HepG2 (cell line): ENCODE results near the gene H2AZ1. TPM values are rescaled to one million over a fixed set of nuclear protein-coding genes. Genes with fewer than 3 reads are reported as not detected.
A peak's percentile ranks its signal among the peaks of the same experiment; 100 is the strongest.

Source experiments
- ATF7 ChIP-seq, 2 experiments: fragments of 450-650 bp in 1 of 2; sonication (generic) in 1 of 2; formaldehyde crosslinking in 1 of 2; IDR thresholded peaks; 2 replicates each; pipeline versions ENCODE4 v1.4.0 to v1.6.1; 2016 to 2020; ENCODE audit warnings: antibody characterized with exemption in 1 of 2, mild to moderate bottlenecking in 1 of 2, missing genetic modification reagents in 1 of 2
- DMAP1 ChIP-seq: IDR thresholded peaks from 2 replicates; pipeline ENCODE4 v1.6.1; 2016
- GMEB1 ChIP-seq: sonication (generic); formaldehyde crosslinking; IDR thresholded peaks from 2 replicates; pipeline ENCODE4 v1.5.1; 2020; ENCODE audit warnings: missing genetic modification reagents, mild to moderate bottlenecking, borderline replicate concordance
- NFRKB ChIP-seq: fragments of 450-650 bp; IDR thresholded peaks from 2 replicates; pipeline ENCODE4 v1.6.1; 2017
- NFYC ChIP-seq: IDR thresholded peaks from 2 replicates; pipeline ENCODE4 v1.6.1; 2016; ENCODE audit warnings: missing genetic modification reagents, missing compliant biosample characterization
- NONO ChIP-seq, 2 experiments: fragments of 450-650 bp in 1 of 2; sonication (generic) in 1 of 2; formaldehyde crosslinking in 1 of 2; IDR thresholded peaks in 1 of 2; conservative IDR thresholded peaks in 1 of 2; 2 replicates each; pipeline versions ENCODE4 v1.6.1 to v1.8.0; 2017 to 2022; ENCODE audit warnings: mild to moderate bottlenecking in 1 of 2, missing genetic modification reagents in 1 of 2, moderate library complexity in 1 of 2
- PHF20 ChIP-seq: sonication (generic); formaldehyde crosslinking; IDR thresholded peaks from 2 replicates; pipeline ENCODE4 v1.5.0; 2020; ENCODE audit warnings: mild to moderate bottlenecking, missing genetic modification reagents
- POLR2G ChIP-seq: fragments of 200-400 bp; formaldehyde crosslinking; IDR thresholded peaks from 2 replicates; pipeline ENCODE4 v1.6.1; 2018; ENCODE audit warnings: mild to moderate bottlenecking, low read depth, low read length, moderate library complexity
- STAG1 ChIP-seq: sonication (generic); formaldehyde crosslinking; IDR thresholded peaks from 2 replicates; pipeline ENCODE4 v1.4.0; 2020; ENCODE audit warnings: missing genetic modification reagents
- ZC3H13 ChIP-seq: sonication (generic); formaldehyde crosslinking; IDR thresholded peaks from 2 replicates; pipeline ENCODE4 v1.8.1; 2023; ENCODE audit warnings: mild to moderate bottlenecking, missing genetic modification reagents, moderate library complexity
- ZNF331 ChIP-seq: sonication (generic); formaldehyde crosslinking; IDR thresholded peaks from 2 replicates; pipeline ENCODE4 v1.4.0; 2020; ENCODE audit warnings: missing genetic modification reagents
- ZNF773 ChIP-seq: sonication (generic); formaldehyde crosslinking; IDR thresholded peaks from 2 replicates; pipeline ENCODE4 v1.4.0; 2020; ENCODE audit warnings: missing genetic modification reagents, borderline replicate concordance
- ZNF775 ChIP-seq: sonication (generic); formaldehyde crosslinking; IDR thresholded peaks from 2 replicates; pipeline ENCODE4 v1.4.0; 2020; ENCODE audit warnings: missing genetic modification reagents, mild to moderate bottlenecking, moderate library complexity, borderline replicate concordance
- ZNF777 ChIP-seq: sonication (generic); formaldehyde crosslinking; IDR thresholded peaks from 2 replicates; pipeline ENCODE4 v1.4.0; 2020; ENCODE audit warnings: missing genetic modification reagents
- ZSCAN12 ChIP-seq: sonication (generic); formaldehyde crosslinking; IDR thresholded peaks from 2 replicates; pipeline ENCODE4 v1.9.0; 2021; ENCODE audit warnings: mild to moderate bottlenecking, missing genetic modification reagents
- polyA plus RNA-seq, 8 experiments: library from polyadenylated mRNA; depleted of rRNA in 3 of 8; stranded (reverse) in 7 of 8; unstranded in 1 of 8; fragments of >200 nt; fragmentation: Illumina TruSeq in 4 of 8; extraction: Trizol in 4 of 8; gene quantifications; 2 replicates each; pipeline versions ENCODE4 v1.2.1 to v1.2.3, GENCODE V29; 2011 to 2016; ENCODE audit warnings: low read depth in 4 of 8, missing spikeins in 1 of 8, mixed read lengths in 1 of 8; ENCODE audit not compliant: insufficient read depth in 1 of 8
- total RNA-seq, 5 experiments: library from RNA; depleted of rRNA; stranded (reverse); fragments of >200 nt; fragmentation: Illumina TruSeq; extraction: Trizol; gene quantifications; 2 replicates each; pipeline ENCODE4 v1.2.3, GENCODE V29; 2016; ENCODE audit warnings: low read depth in 1 of 5
- TF ChIP-seq, protein P1 (sequence below): sonication (generic); formaldehyde crosslinking; IDR thresholded peaks from 2 replicates; pipeline ENCODE4 v1.4.0; 2020; ENCODE audit warnings: missing genetic modification reagents
- TF ChIP-seq, protein P2 (sequence below): sonication (generic); formaldehyde crosslinking; IDR thresholded peaks from 2 replicates; pipeline ENCODE4 v1.4.0; 2020; ENCODE audit warnings: mild to moderate bottlenecking, missing genetic modification reagents
- TF ChIP-seq, protein P3 (sequence below): sonication (generic); formaldehyde crosslinking; IDR thresholded peaks from 2 replicates; pipeline ENCODE4 v1.8.1; 2023; ENCODE audit warnings: mild to moderate bottlenecking, moderate library complexity, missing genetic modification reagents
- TF ChIP-seq, protein P4 (sequence below): sonication (generic); formaldehyde crosslinking; IDR thresholded peaks from 2 replicates; pipeline ENCODE4 v1.4.0; 2020; ENCODE audit warnings: missing genetic modification reagents

Gene H2AZ1
- total and polyA plus RNA-seq, 2 of the 13 experiments (the other 11 are each of a cell fraction or from before 2014, with no cell fraction given) = 301 to 574 TPM

DNA sequence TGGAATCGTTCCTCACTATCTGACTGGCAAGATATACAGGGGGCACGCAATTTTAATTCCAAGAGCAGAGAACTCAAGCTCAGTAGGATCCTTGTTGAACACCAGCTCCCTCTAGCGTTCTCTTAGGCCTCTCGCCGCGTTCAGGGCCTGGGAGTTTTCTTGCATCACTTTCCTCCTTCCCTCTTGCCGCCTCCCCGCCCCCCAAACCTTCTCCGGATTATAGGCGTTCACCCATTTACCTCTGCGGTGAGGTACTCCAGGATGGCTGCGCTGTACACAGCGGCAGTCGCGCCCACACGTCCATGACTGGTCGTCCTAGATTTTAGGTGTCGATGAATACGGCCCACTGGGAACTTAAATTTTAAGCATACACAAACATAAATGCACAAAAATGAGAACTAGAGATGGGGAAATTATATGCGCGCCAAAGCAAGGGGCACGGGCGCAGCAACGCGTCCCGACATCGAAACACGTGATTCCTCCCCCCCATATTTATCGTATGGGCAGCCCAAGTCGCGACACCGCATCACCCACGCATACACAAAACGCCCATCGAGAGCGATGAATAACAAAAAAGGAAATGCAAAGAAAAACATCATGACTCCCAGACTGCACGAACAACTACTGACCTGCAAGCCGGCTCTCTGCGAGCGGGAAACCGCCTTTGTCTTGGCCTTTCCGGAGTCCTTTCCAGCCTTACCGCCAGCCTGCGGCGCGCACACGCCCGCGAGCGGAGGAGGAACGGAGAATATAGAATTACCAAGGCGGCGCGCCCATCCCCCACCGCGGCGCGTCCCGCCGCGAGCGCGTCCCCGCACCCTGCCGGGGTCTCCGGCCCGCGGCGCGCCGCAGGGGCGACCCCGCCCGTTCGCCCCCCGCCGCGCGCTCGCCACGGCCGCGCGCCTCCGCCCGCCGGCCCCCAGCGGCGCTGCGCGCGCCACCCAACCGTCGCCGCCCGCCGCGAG lies 759 bp downstream of the H2AZ1 start (continued):
- TF ChIP-seq ZNF773 (CRISPR knock-in tag) (no peak), ZNF775 (CRISPR knock-in tag) (no peak), ZNF777 (CRISPR knock-in tag) (peak; percentile 29), ATF7 (IDR thresholded peaks at IDR 0.05) (peak; percentile 32), ATF7 (CRISPR knock-in tag; IDR thresholded peaks at IDR 0.05) (no peak), STAG1 (peak; percentile 51), GMEB1 (CRISPR knock-in tag) (0 out of 2 replicates have a peak, but pooled peaks have one; percentile 53), ZNF331 (CRISPR knock-in tag) (peak; percentile 60; the same call in 1 of the 2 replicates), PHF20 (CRISPR knock-in tag) (0 out of 2 replicates have a peak, but pooled peaks have one; percentile 31), POLR2G (peak; percentile 81), ZSCAN12 (CRISPR knock-in tag) (no peak), NONO (IDR thresholded peaks at IDR 0.05) (no peak), NONO (CRISPR knock-in tag; conservative IDR thresholded peaks at IDR 0.05) (peak; percentile 70), NFRKB (no peak), DMAP1 (CRISPR knock-in tag) (peak; percentile 71), NFYC (CRISPR knock-in tag) (no peak), ZC3H13 (peak; percentile 77; the same call in 1 of the 2 replicates)
- TF ChIP-seq, protein P1, sequence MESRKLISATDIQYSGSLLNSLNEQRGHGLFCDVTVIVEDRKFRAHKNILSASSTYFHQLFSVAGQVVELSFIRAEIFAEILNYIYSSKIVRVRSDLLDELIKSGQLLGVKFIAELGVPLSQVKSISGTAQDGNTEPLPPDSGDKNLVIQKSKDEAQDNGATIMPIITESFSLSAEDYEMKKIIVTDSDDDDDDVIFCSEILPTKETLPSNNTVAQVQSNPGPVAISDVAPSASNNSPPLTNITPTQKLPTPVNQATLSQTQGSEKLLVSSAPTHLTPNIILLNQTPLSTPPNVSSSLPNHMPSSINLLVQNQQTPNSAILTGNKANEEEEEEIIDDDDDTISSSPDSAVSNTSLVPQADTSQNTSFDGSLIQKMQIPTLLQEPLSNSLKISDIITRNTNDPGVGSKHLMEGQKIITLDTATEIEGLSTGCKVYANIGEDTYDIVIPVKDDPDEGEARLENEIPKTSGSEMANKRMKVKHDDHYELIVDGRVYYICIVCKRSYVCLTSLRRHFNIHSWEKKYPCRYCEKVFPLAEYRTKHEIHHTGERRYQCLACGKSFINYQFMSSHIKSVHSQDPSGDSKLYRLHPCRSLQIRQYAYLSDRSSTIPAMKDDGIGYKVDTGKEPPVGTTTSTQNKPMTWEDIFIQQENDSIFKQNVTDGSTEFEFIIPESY = peak; percentile 23; the same call in 1 of the 2 replicates
- TF ChIP-seq, protein P2, sequence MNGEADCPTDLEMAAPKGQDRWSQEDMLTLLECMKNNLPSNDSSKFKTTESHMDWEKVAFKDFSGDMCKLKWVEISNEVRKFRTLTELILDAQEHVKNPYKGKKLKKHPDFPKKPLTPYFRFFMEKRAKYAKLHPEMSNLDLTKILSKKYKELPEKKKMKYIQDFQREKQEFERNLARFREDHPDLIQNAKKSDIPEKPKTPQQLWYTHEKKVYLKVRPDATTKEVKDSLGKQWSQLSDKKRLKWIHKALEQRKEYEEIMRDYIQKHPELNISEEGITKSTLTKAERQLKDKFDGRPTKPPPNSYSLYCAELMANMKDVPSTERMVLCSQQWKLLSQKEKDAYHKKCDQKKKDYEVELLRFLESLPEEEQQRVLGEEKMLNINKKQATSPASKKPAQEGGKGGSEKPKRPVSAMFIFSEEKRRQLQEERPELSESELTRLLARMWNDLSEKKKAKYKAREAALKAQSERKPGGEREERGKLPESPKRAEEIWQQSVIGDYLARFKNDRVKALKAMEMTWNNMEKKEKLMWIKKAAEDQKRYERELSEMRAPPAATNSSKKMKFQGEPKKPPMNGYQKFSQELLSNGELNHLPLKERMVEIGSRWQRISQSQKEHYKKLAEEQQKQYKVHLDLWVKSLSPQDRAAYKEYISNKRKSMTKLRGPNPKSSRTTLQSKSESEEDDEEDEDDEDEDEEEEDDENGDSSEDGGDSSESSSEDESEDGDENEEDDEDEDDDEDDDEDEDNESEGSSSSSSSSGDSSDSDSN = peak; percentile 59
- TF ChIP-seq, protein P3, sequence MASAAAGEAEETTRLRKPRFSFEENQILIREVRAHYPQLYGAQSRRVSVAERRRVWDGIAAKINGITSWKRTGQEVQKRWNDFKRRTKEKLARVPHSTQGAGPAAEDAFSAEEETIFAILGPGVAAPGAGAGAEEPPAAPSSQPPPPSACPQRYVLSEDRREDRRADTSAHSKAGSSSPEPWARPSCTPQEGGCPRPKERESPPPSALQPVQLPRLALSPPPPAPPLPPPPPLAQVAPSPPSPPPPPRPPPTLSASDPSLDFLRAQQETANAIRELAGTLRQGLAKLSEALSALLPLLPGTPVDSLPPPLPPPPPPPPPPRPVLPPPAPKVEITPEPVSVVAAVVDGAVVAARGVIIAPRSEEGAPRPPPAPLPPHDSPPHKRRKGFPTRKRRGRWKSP (CRISPR knock-in tag) = peak; percentile 43
- TF ChIP-seq, protein P4, sequence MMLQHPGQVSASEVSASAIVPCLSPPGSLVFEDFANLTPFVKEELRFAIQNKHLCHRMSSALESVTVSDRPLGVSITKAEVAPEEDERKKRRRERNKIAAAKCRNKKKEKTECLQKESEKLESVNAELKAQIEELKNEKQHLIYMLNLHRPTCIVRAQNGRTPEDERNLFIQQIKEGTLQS = peak; percentile 78
